HepG2 (cell line): ENCODE data around the gene LRP1B. TPM values are rescaled to one million over a fixed set of nuclear protein-coding genes. Genes with fewer than 3 reads are reported as not detected.

Source experiments
- ATAC-seq: fragments of 200-7000 bp; cut with Tn5 transposase; 3 replicates; pipeline ENCODE4 v1.9.1; 2020; ENCODE audit warnings: mild to moderate bottlenecking, moderate library complexity
- BruUV-seq: library from RNA; stranded (reverse); fragments of 400-500 nt; replicated peaks from 2 replicates; lab custom pipeline; 2021; lab: Mats Ljungman, UMichigan
- CTCF ChIA-PET: fragments of 300-600 bp; formaldehyde crosslinking; extraction: SDS; loops from one replicate; lab custom pipeline; 2021; ENCODE audit warnings: low total read pairs, inconsistent platforms, low intra/inter-chr PET ratio; lab: Yijun Ruan, JAX
- POLR2A ChIA-PET: fragments of 350-600 bp; sonication (Branson Sonifier 250); formaldehyde crosslinking; loops from one replicate; lab custom pipeline; 2020; ENCODE audit warnings: antibody characterized with exemption, inconsistent platforms; lab: Yijun Ruan, JAX
- DNase-seq: peaks from one replicate; pipeline ENCODE4 v3.0.0-alpha.2; 2015; ENCODE audit warnings: low spot score
- FAIRE-seq: peaks from 3 replicates; lab custom pipeline; 2011; peaks lifted over from hg19 to GRCh38; lab: Jason Lieb, UNC
- H2AFZ ChIP-seq: one replicate; pipeline ENCODE4 v1.6.1; 2011; ENCODE audit warnings: low read length, inconsistent platforms
- H3K27ac ChIP-seq: fragments of 300-600 bp; 3 replicates; pipeline ENCODE4 v1.8.0; 2011; ENCODE audit warnings: mixed run types, mild to moderate bottlenecking, mixed read lengths, low read length, inconsistent platforms; ENCODE audit not compliant: insufficient read depth; ENCODE audit errors: extremely low read length
- H3K27me3 ChIP-seq, 2 experiments: fragments of 200-600 bp in 1 of 2; 2 replicates in 1 of 2; 3 replicates in 1 of 2; pipeline versions ENCODE4 v1.6.0 to v1.8.0; 2011; ENCODE audit warnings: low read length in 2 of 2, mild to moderate bottlenecking in 2 of 2, moderate library complexity in 2 of 2, inconsistent platforms in 1 of 2; ENCODE audit not compliant: insufficient read depth in 2 of 2, control insufficient read depth in 1 of 2
- H3K36me3 ChIP-seq, 2 experiments: fragments of 200-600 bp in 1 of 2; replicated peaks in 1 of 2; 2 replicates in 1 of 2; 3 replicates in 1 of 2; pipeline versions ENCODE4 v1.5.1 to v1.8.0; 2011; ENCODE audit warnings: low read length in 2 of 2, inconsistent platforms in 1 of 2; ENCODE audit not compliant: insufficient read depth in 2 of 2, control insufficient read depth in 1 of 2
- H3K4me1 ChIP-seq: 2 replicates; pipeline ENCODE4 v1.5.1; 2012; ENCODE audit warnings: low read length, inconsistent platforms; ENCODE audit not compliant: insufficient read depth
- H3K4me2 ChIP-seq: 2 replicates; pipeline ENCODE4 v1.6.0; 2011; ENCODE audit warnings: low read depth, low read length, inconsistent platforms
- H3K4me3 ChIP-seq, 3 experiments: fragments of 200-600 bp in 1 of 3; sonication (generic), shearing (Covaris generic) in 1 of 3; replicated peaks in 1 of 3; 2 replicates each; pipeline ENCODE4 v1.5.1; 2011 to 2016; ENCODE audit warnings: low read length in 3 of 3, inconsistent platforms in 2 of 3, low read depth in 2 of 3, mild to moderate bottlenecking in 2 of 3, control low read depth in 1 of 3, mixed read lengths in 1 of 3; ENCODE audit not compliant: insufficient read depth in 1 of 3
- H3K79me2 ChIP-seq: one replicate; pipeline ENCODE4 v1.6.1; 2011; ENCODE audit warnings: low read length, inconsistent platforms; ENCODE audit not compliant: insufficient read depth
- H3K9ac ChIP-seq: 2 replicates; pipeline ENCODE4 v1.6.0; 2011; ENCODE audit warnings: mild to moderate bottlenecking, low read depth, low read length, inconsistent platforms; ENCODE audit not compliant: insufficient read depth
- H3K9me3 ChIP-seq: 2 replicates; pipeline ENCODE4 v1.5.1; 2012; ENCODE audit warnings: mild to moderate bottlenecking, low read length
- H4K20me1 ChIP-seq: 2 replicates; pipeline ENCODE4 v1.6.0; 2011; ENCODE audit warnings: inconsistent platforms, mild to moderate bottlenecking, low read length, moderate library complexity; ENCODE audit not compliant: insufficient read depth
- FOXP1 ChIP-seq, 2 experiments: fragments of 450-650 bp in 1 of 2; IDR thresholded peaks; 2 replicates each; pipeline ENCODE4 v1.6.1; 2017 to 2018; ENCODE audit warnings: antibody characterized with exemption in 1 of 2
- HNRNPK ChIP-seq: fragments of 200-400 bp; formaldehyde crosslinking; IDR thresholded peaks from 2 replicates; pipeline ENCODE4 v1.6.1; 2018; ENCODE audit warnings: low read length, low read depth, moderate library complexity, mild to moderate bottlenecking; ENCODE audit not compliant: poor library complexity, severe bottlenecking
- NCOA1 ChIP-seq: sonication (generic); formaldehyde crosslinking; IDR thresholded peaks from 2 replicates; pipeline ENCODE4 v1.9.0; 2021; ENCODE audit warnings: missing genetic modification reagents
- NFIB ChIP-seq: sonication (generic); formaldehyde crosslinking; IDR thresholded peaks from 2 replicates; pipeline ENCODE4 v1.9.0; 2021; ENCODE audit warnings: missing genetic modification reagents, mild to moderate bottlenecking, borderline replicate concordance
- SNAPC4 ChIP-seq: sonication (generic); formaldehyde crosslinking; IDR thresholded peaks from 2 replicates; pipeline ENCODE4 v1.4.0; 2020; ENCODE audit warnings: mild to moderate bottlenecking, missing genetic modification reagents
- TBX3 ChIP-seq: fragments of 450-650 bp; IDR thresholded peaks from 2 replicates; pipeline ENCODE4 v1.6.1; 2017; ENCODE audit warnings: antibody characterized with exemption, mild to moderate bottlenecking, inconsistent platforms, borderline replicate concordance
- WGBS: methylation state at CpG from one replicate; pipeline ENCODE4 v1.1.6; 2017; ENCODE audit warnings: low lambda C conversion rate; 5-methylcytosine and 5-hydroxymethylcytosine counted together
- in situ Hi-C: cut with HindIII; loops from 2 replicates; pipeline ENCODE4 v1.10.0; 2017; ENCODE audit warnings: low pct_unique_long_range_greater_than_20kb; ENCODE audit not compliant: extremely low pct_ligation_motif_present
- intact Hi-C: fragments of 100-400 bp; cut with micrococcal nuclease; formaldehyde crosslinking; loops from one replicate; pipeline ENCODE4 v1.10.0; 2022; ENCODE audit not compliant: unreplicated experiment
- polyA plus RNA-seq, 8 experiments: library from polyadenylated mRNA; depleted of rRNA in 3 of 8; stranded (reverse) in 7 of 8; unstranded in 1 of 8; fragments of >200 nt; fragmentation: Illumina TruSeq in 4 of 8; extraction: Trizol in 4 of 8; gene quantifications; 2 replicates each; pipeline versions ENCODE4 v1.2.1 to v1.2.3, GENCODE V29; 2011 to 2016; ENCODE audit warnings: low read depth in 4 of 8, missing spikeins in 1 of 8, mixed read lengths in 1 of 8; ENCODE audit not compliant: insufficient read depth in 1 of 8
- total RNA-seq, 5 experiments: library from RNA; depleted of rRNA; stranded (reverse); fragments of >200 nt; fragmentation: Illumina TruSeq; extraction: Trizol; gene quantifications; 2 replicates each; pipeline ENCODE4 v1.2.3, GENCODE V29; 2016; ENCODE audit warnings: low read depth in 1 of 5
- TF ChIP-seq, protein P1 (sequence below): sonication (generic); formaldehyde crosslinking; IDR thresholded peaks from 2 replicates; pipeline ENCODE4 v1.4.0; 2020; ENCODE audit warnings: missing genetic modification reagents, borderline replicate concordance
- TF ChIP-seq, protein P2 (sequence below): sonication (generic); formaldehyde crosslinking; IDR thresholded peaks from 2 replicates; pipeline ENCODE4 v1.4.0; 2020; ENCODE audit warnings: missing genetic modification reagents
- TF ChIP-seq, protein P3 (sequence below): IDR thresholded peaks from 2 replicates; pipeline ENCODE4 v1.6.1; 2016; ENCODE audit warnings: missing biosample characterization, missing genetic modification reagents, low read depth

LRP1B gene
- total and polyA plus RNA-seq, 2 of the 13 experiments (the other 11 are each of a cell fraction or from before 2014, with no cell fraction given): 0.04 TPM; not detected in 1

DNA sequence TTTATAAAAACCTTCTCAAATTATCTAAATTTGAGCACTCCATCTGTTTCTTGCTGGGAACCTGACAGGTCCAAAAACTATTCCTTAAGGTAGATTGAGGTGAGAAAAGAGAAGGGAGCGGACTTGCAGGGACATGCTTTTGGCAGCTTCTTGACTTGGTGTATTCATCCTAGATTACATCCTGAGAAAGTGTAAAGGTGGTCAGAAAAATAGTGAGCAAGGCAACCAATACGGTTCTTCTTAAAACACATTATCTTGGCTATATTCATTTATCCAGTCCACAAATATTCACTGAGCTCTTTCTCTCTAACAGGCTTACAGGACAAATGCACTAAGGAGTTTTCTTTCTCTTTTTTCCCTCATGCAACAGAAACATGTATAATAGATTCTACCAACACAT, 230.0 kb downstream of the LRP1B start (continued):
- no peak for TF ChIP-seq SNAPC4
- no peak for TF ChIP-seq NFIB (CRISPR knock-in tag)
- no peak for TF ChIP-seq TBX3

- Histone ChIP-seq H3K4me1 (no peaks in the 10 kb centered on the region), H3K4me3 (no peak overlapping the region), H3K27ac (no peak overlapping the region), H3K27me3 (no peaks in the 10 kb centered on the region), H3K9ac (no peak overlapping the region), H3K36me3 (no peaks in the 10 kb centered on the region), H3K79me2 (no peaks in the 10 kb centered on the region), H3K9me3 (no peaks in the 10 kb centered on the region), H3K4me2 (no peak overlapping the region), H2AFZ (no peak overlapping the region), H4K20me1 (no peaks in the 10 kb centered on the region)
- intact Hi-C loops (no loop called here), in situ Hi-C loops (no loop called here)
- no TSS peak for BruUV-seq
- 2% methylated on average over 4 of the region's 4 CpGs for WGBS
- no peak for ATAC-seq
- POLR2A ChIA-PET: no interaction called here
- CTCF ChIA-PET: no interaction called here
- FAIRE-seq: no peak
- DNase-seq: no peak
- TF ChIP-seq, protein P1, sequence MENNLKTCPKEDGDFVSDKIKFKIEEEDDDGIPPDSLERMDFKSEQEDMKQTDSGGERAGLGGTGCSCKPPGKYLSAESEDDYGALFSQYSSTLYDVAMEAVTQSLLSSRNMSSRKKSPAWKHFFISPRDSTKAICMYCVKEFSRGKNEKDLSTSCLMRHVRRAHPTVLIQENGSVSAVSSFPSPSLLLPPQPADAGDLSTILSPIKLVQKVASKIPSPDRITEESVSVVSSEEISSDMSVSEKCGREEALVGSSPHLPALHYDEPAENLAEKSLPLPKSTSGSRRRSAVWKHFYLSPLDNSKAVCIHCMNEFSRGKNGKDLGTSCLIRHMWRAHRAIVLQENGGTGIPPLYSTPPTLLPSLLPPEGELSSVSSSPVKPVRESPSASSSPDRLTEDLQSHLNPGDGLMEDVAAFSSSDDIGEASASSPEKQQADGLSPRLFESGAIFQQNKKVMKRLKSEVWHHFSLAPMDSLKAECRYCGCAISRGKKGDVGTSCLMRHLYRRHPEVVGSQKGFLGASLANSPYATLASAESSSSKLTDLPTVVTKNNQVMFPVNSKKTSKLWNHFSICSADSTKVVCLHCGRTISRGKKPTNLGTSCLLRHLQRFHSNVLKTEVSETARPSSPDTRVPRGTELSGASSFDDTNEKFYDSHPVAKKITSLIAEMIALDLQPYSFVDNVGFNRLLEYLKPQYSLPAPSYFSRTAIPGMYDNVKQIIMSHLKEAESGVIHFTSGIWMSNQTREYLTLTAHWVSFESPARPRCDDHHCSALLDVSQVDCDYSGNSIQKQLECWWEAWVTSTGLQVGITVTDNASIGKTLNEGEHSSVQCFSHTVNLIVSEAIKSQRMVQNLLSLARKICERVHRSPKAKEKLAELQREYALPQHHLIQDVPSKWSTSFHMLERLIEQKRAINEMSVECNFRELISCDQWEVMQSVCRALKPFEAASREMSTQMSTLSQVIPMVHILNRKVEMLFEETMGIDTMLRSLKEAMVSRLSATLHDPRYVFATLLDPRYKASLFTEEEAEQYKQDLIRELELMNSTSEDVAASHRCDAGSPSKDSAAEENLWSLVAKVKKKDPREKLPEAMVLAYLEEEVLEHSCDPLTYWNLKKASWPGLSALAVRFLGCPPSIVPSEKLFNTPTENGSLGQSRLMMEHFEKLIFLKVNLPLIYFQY (CRISPR knock-in tag): no peak
- TF ChIP-seq NCOA1 (CRISPR knock-in tag): no peak
- TF ChIP-seq, protein P2, sequence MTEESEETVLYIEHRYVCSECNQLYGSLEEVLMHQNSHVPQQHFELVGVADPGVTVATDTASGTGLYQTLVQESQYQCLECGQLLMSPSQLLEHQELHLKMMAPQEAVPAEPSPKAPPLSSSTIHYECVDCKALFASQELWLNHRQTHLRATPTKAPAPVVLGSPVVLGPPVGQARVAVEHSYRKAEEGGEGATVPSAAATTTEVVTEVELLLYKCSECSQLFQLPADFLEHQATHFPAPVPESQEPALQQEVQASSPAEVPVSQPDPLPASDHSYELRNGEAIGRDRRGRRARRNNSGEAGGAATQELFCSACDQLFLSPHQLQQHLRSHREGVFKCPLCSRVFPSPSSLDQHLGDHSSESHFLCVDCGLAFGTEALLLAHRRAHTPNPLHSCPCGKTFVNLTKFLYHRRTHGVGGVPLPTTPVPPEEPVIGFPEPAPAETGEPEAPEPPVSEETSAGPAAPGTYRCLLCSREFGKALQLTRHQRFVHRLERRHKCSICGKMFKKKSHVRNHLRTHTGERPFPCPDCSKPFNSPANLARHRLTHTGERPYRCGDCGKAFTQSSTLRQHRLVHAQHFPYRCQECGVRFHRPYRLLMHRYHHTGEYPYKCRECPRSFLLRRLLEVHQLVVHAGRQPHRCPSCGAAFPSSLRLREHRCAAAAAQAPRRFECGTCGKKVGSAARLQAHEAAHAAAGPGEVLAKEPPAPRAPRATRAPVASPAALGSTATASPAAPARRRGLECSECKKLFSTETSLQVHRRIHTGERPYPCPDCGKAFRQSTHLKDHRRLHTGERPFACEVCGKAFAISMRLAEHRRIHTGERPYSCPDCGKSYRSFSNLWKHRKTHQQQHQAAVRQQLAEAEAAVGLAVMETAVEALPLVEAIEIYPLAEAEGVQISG: no peak
- TF ChIP-seq HNRNPK: no peak
- TF ChIP-seq FOXP1 (IDR thresholded peaks at IDR 0.05): no peak
- no peak for TF ChIP-seq FOXP1 (CRISPR knock-in tag; IDR thresholded peaks at IDR 0.05)
- TF ChIP-seq, protein P3, sequence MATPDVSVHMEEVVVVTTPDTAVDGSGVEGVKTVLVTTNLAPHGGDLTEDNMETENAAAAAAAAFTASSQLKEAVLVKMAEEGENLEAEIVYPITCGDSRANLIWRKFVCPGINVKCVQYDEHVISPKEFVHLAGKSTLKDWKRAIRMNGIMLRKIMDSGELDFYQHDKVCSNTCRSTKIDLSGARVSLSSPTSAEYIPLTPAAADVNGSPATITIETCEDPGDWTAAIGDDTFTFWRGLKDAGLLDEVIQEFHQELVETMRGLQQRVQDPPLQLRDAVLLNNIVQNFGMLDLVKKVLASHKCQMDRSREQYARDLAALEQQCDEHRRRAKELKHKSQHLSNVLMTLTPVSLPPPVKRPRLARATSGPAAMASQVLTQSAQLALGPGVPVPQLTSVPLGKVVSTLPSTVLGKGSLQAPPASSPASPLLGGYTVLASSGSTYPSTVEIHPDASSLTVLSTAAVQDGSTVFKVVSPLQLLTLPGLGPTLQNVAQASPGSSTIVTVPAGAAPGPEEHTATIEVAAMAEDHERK (CRISPR knock-in tag): no peak
Observed at GRCh38 chr2:141899740-141900139, 231.1 kb downstream of the LRP1B start.
